GM12878 (cell line): ENCODE measurements around the gene FGGY. TPM values are rescaled to one million over a fixed set of nuclear protein-coding genes. Genes with fewer than 3 reads are reported as not detected.

Source experiments
- ATF7 ChIP-seq: fragments of 450-650 bp; IDR thresholded peaks from 2 replicates; pipeline ENCODE4 v1.6.1; 2016; ENCODE audit warnings: low read depth, mild to moderate bottlenecking
- DPF2 ChIP-seq: fragments of 450-650 bp; IDR thresholded peaks from 2 replicates; pipeline ENCODE4 v1.6.1; 2017; ENCODE audit warnings: mild to moderate bottlenecking
- ELK1 ChIP-seq: IDR thresholded peaks from 2 replicates; pipeline ENCODE4 v1.6.1; 2012; ENCODE audit warnings: low read depth, low read length, improper control_type of control experiment
- ESRRA ChIP-seq: IDR thresholded peaks from 2 replicates; pipeline ENCODE4 v1.6.1; 2012; ENCODE audit warnings: mild to moderate bottlenecking, low read length, improper control_type of control experiment
- ETV6 ChIP-seq, 2 experiments: fragments of 450-650 bp in 1 of 2; IDR thresholded peaks in 1 of 2; conservative IDR thresholded peaks in 1 of 2; 2 replicates each; pipeline ENCODE4 v1.6.1; 2014; ENCODE audit warnings: antibody characterized with exemption in 1 of 2, borderline replicate concordance in 1 of 2, low read depth in 1 of 2, mild to moderate bottlenecking in 1 of 2, moderate library complexity in 1 of 2
- FOS ChIP-seq: IDR thresholded peaks from 3 replicates; pipeline ENCODE4 v1.6.1; 2011; ENCODE audit warnings: borderline replicate concordance; ENCODE audit not compliant: insufficient read length; ENCODE audit errors: extremely low read depth
- GATAD2B ChIP-seq: fragments of 450-650 bp; conservative IDR thresholded peaks from 2 replicates; pipeline ENCODE4 v1.6.1; 2017; ENCODE audit warnings: low read depth, mild to moderate bottlenecking, moderate library complexity
- KAT2A ChIP-seq: conservative IDR thresholded peaks from 2 replicates; pipeline ENCODE4 v1.6.1; 2011; ENCODE audit warnings: low read depth, low read length; ENCODE audit not compliant: control insufficient read depth
- KDM1A ChIP-seq: fragments of 200-600 bp; sonication (generic); IDR thresholded peaks from 2 replicates; pipeline ENCODE4 v1.6.1; 2016; ENCODE audit warnings: borderline replicate concordance
- MEF2B ChIP-seq: fragments of 450-650 bp; IDR thresholded peaks from 2 replicates; pipeline ENCODE4 v1.6.1; 2018; ENCODE audit warnings: mild to moderate bottlenecking, moderate library complexity; ENCODE audit not compliant: partially characterized antibody, poor library complexity, severe bottlenecking
- MTA2 ChIP-seq: fragments of 450-650 bp; IDR thresholded peaks from 2 replicates; pipeline ENCODE4 v1.6.1; 2016; ENCODE audit warnings: low read depth, mild to moderate bottlenecking, moderate library complexity
- NKRF ChIP-seq: fragments of 450-650 bp; conservative IDR thresholded peaks from 2 replicates; pipeline ENCODE4 v1.6.1; 2017; ENCODE audit warnings: mild to moderate bottlenecking, moderate library complexity
- NR2C1 ChIP-seq: fragments of 450-650 bp; IDR thresholded peaks from 2 replicates; pipeline ENCODE4 v1.6.1; 2017; ENCODE audit warnings: antibody characterized with exemption, mild to moderate bottlenecking, moderate library complexity
- NR2C2 ChIP-seq: IDR thresholded peaks from 2 replicates; pipeline ENCODE4 v1.6.1; 2011; ENCODE audit warnings: borderline replicate concordance, low read depth; ENCODE audit not compliant: control insufficient read depth, insufficient read length
- PAX5 ChIP-seq: IDR thresholded peaks from 2 replicates; pipeline ENCODE4 v1.6.1; 2011; ENCODE audit warnings: low read depth, low read length, borderline replicate concordance
- PBX3 ChIP-seq: IDR thresholded peaks from 2 replicates; pipeline ENCODE4 v1.6.1; 2011; ENCODE audit warnings: mild to moderate bottlenecking, low read depth, low read length, moderate library complexity; ENCODE audit not compliant: insufficient replicate concordance
- PKNOX1 ChIP-seq: fragments of 450-650 bp; IDR thresholded peaks from 2 replicates; pipeline ENCODE4 v1.6.1; 2016; ENCODE audit warnings: mild to moderate bottlenecking
- POLR2A ChIP-seq: IDR thresholded peaks from 2 replicates; pipeline ENCODE4 v1.6.1; 2011; ENCODE audit warnings: low read depth, mild to moderate bottlenecking, low read length
- RUNX3 ChIP-seq: IDR thresholded peaks from 2 replicates; pipeline ENCODE4 v1.6.1; 2012; ENCODE audit warnings: low read length, inconsistent platforms
- TARDBP ChIP-seq: IDR thresholded peaks from 2 replicates; pipeline ENCODE4 v1.6.1; 2016; ENCODE audit warnings: borderline replicate concordance
- ZBTB11 ChIP-seq: fragments of 450-650 bp; formaldehyde crosslinking; IDR thresholded peaks from 2 replicates; pipeline ENCODE4 v1.5.0; 2022; ENCODE audit warnings: mild to moderate bottlenecking, missing genetic modification characterization
- polyA plus RNA-seq, 11 experiments: library from polyadenylated mRNA; depleted of rRNA in 4 of 11; unstranded in 6 of 11; stranded (reverse) in 5 of 11; fragments of >200 nt; fragmentation: Nextera tagmentation in 4 of 11; fragmentation: Illumina TruSeq in 1 of 11; extraction: Ambion mirVana in 4 of 11; extraction: Trizol in 1 of 11; gene quantifications; 1 replicate in 1 of 11; 2 replicates in 10 of 11; pipeline versions ENCODE4 v1.2.1 to v1.2.3, GENCODE V29; 2011 to 2016; ENCODE audit warnings: inconsistent platforms in 2 of 11, missing spikeins in 2 of 11, low read depth in 1 of 11
- total RNA-seq, 4 experiments: library from RNA; depleted of rRNA in 3 of 4; stranded (reverse); fragments of >200 nt in 3 of 4; fragmentation: Illumina TruSeq in 1 of 4; extraction: Trizol in 1 of 4; gene quantifications; 2 replicates each; pipeline versions ENCODE4 v1.2.1 to v1.2.3, GENCODE V29; 2013 to 2021

FGGY gene
- total and polyA plus RNA-seq, 10 of the 15 experiments (the other 5 are each of a cell fraction or from before 2014, with no cell fraction given) = 6.2 to 11.9 (median 7.5) TPM

GRCh38 chr1:59432531-59433439 is 135.9 kb downstream of the FGGY start (continued):
- TF ChIP-seq ZBTB11 (CRISPR knock-in tag) = no peak
- TF ChIP-seq MEF2B = peak; percentile 44
- no peak for TF ChIP-seq ESRRA
- peak; percentile 54; the same call in 1 of the 2 replicates for TF ChIP-seq PAX5
- TF ChIP-seq ELK1 = no peak
- peak; percentile 86 for TF ChIP-seq PKNOX1
- TF ChIP-seq ATF7 = peak; percentile 88
- TF ChIP-seq NR2C1 = no peak; the same call in 1 of the 2 replicates
- TF ChIP-seq FOS = no peak
- no peak for TF ChIP-seq POLR2A
- peak; percentile 20 for TF ChIP-seq PBX3
- peak; percentile 89 for TF ChIP-seq MTA2
- no peak for TF ChIP-seq KAT2A
- peak; percentile 95; the same call in 1 of the 2 replicates for TF ChIP-seq DPF2
- no peak for TF ChIP-seq TARDBP
- TF ChIP-seq NR2C2 = no peak
- TF ChIP-seq NKRF = no peak
- TF ChIP-seq KDM1A = no peak
- TF ChIP-seq ETV6 (conservative IDR thresholded peaks at IDR 0.05 in 1 of 2, IDR thresholded peaks at IDR 0.05 in 1 of 2; ENCODE audit: borderline replicate concordance in 1 of 2, low read depth in 1 of 2) = peak in 1 of 2 experiments; percentile 81; a peak in 2 of 4 replicates
- TF ChIP-seq RUNX3 = peak; percentile 77
- peak; percentile 84; the same call in 1 of the 2 replicates for TF ChIP-seq GATAD2B
